GM19025 (cell line): ENCODE data around the gene TSPAN9.

ENCODE experiments used
- ATAC-seq: cut with Tn5 transposase; IDR thresholded peaks from one replicate; pipeline ENCODE4 v1.9.1; 2021; ENCODE audit warnings: mild to moderate bottlenecking, low read depth, moderate library complexity; ENCODE audit not compliant: unreplicated experiment

TSPAN9 gene

GRCh38 chr12:3261782-3262359 is 184.7 kb downstream of the TSPAN9 start:
- ATAC-seq, result no peak

DNA sequence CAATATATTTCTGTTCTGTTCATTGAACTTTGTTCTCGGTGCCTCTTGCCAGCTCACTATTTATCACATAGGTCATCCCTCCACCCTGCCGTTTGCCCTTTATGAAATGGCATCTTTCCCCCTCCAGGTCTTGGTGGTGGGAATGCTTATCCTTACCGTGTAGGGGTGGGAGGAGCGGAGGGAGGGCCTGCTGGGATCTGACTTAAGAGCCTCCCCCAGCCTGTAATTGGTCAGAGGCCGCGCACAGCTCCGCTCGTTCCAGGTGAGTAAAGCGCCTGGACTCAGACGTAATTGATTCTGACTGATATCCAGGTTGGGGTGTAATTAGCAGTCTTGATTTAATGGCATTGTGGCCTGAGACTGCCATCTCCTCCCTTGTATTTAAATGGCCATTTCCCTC is 185.3 kb downstream of the TSPAN9 start:
- no peak for ATAC-seq

GRCh38 chr12:3263282-3263681 is 186.1 kb downstream of the TSPAN9 start:
- ATAC-seq, result no peak

GRCh38 chr12:3263939-3264922 is 187.1 kb downstream of the TSPAN9 start:
- ATAC-seq, result no peak

GRCh38 chr12:3265406-3265805 is 188.2 kb downstream of the TSPAN9 start:
- no peak for ATAC-seq

DNA sequence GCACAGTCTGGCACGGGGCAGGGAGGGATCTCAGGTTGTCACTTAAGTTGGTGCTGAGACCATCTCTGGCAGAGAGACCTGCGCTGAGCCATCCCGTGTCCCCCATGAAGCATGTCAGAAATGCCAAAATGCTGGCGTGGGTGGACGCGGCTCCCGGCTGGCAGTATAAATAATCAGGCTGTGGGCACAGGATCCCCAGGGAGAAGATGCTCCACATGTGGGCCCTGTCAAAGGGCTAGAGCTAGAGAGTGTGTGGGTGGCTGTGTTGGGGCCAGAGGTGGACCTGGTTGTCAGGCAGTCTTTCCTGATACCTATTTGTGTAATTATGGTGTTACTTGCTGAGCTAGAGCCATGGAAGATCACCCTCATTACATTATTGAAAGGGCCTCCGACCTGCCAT is 189.5 kb downstream of the TSPAN9 start:
- no peak for ATAC-seq

DNA sequence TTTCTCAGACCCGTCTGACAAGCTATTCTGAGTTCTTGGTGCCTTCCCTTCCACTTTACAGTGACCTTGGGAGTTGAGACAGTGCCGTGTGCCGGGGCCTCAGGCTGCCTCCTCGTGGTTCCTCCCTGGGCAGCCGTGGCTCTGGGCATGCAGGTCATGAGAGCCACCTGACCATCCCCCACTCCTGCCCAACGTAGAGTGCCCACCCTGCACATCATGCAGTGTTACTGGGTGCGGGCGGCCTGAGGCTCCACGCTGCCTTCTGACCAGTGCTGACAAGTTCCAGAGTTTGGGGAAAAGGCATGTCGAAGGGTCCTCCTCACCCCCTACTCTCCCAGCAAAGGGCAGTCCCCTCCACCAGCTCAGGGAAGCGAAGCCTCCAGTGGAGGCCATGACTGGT is 190.5 kb downstream of the TSPAN9 start:
- no peak for ATAC-seq

- no peak for ATAC-seq
Measured at GRCh38 chr12:3269594-3269993, 192.4 kb downstream of the TSPAN9 start.

DNA sequence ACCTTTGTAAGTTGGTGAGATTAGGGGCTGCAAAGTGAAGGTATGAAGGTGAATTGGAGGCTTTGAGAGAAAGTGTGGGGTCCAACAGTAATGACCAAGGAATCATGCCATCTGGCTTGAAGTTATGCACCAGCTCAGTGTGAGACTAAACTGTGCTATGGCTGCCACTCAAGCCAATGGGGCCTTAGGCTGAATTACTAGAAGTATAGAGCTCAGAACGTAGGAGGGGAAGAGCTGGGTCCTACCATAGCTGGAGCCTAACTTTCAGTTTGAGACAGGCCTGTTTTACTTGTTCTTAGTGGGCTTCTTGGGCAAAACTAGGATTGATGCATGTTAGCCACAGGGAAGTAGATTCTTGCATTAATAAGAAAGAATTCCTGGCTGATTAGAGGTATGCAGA is 194.0 kb downstream of the TSPAN9 start:
- no peak for ATAC-seq

GRCh38 chr12:3271639-3272038 is 194.5 kb downstream of the TSPAN9 start:
- ATAC-seq, result no peak

GRCh38 chr12:3272958-3273357 is 195.8 kb downstream of the TSPAN9 start:
- ATAC-seq, result no peak

GRCh38 chr12:3273409-3273853 is 196.3 kb downstream of the TSPAN9 start:
- no peak for ATAC-seq

- no peak for ATAC-seq
Measured at GRCh38 chr12:3274664-3275063, 197.5 kb downstream of the TSPAN9 start.

DNA sequence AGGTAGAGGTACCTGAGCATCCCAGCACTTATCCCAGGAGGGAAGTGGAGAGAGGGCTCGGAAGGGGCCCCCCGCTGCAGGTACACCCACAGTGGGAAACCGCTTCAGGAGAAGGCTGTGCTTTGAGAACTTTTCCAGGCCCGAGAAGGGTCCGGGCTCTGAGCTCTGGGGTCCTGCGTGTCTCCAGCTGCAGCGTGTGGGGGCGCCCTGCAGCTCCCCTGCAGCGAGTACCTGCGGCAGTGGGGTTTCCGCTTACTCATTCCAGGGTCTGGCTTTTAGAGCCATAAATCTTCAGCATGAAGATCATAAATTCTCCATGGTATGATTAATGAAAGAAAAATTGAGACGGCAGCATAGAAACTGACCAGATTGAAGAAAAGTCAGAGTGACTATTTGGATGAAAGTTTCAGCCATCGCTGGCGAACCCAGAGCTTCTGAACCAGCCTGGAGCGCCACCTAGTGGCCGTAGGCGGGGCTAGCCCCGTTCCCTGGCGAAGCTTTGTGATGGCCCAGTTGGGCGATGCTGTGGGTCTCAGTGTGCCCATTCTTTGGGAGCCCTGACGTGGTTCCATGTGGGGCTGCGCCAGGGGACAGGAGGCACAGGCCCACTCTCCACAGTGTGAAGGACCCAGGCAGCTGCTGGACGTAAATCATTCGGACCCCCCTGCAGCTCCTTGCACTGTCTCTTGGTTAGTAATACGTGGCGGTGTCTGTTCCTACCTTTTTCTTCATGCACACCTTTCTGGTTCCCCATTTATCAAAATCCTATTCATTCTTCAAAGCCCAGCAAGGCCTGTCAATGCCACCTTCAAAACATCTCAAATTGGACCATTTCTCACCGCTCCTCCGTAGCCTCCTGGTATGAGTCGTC is 198.2 kb downstream of the TSPAN9 start:
- no peak for ATAC-seq

GRCh38 chr12:3276226-3276625 is 199.0 kb downstream of the TSPAN9 start:
- ATAC-seq, result no peak

DNA sequence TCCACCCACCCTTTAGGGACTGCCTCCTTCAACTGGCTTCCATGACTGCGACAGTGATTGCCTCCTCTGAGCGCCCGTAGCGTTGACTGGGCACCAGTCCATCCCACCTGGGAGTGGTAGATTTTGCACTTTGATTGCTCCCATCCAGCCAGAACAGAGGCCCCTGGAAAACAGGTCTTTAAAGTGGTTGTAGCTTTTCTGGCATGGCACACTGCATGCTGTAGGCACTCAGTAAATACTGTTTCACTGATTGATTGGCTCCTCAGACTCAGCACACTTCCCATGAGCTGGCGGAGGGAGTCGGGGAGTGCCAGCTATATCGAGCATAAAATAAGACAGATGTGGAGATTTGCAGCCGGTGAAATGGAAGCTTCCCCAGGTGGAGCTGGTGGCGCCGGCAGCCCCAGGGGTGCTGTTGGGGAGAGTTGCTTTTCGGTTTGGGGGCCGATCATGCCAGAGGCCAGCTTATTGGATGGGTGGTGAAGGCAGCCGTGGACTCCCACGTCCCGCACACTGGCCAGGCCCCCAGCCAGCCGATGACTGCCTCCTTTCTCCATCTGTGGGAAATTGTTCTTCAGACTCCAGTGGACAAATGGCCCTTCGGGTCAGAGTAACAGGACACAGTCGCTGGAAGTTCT is 200.2 kb downstream of the TSPAN9 start:
- ATAC-seq, result no peak

DNA sequence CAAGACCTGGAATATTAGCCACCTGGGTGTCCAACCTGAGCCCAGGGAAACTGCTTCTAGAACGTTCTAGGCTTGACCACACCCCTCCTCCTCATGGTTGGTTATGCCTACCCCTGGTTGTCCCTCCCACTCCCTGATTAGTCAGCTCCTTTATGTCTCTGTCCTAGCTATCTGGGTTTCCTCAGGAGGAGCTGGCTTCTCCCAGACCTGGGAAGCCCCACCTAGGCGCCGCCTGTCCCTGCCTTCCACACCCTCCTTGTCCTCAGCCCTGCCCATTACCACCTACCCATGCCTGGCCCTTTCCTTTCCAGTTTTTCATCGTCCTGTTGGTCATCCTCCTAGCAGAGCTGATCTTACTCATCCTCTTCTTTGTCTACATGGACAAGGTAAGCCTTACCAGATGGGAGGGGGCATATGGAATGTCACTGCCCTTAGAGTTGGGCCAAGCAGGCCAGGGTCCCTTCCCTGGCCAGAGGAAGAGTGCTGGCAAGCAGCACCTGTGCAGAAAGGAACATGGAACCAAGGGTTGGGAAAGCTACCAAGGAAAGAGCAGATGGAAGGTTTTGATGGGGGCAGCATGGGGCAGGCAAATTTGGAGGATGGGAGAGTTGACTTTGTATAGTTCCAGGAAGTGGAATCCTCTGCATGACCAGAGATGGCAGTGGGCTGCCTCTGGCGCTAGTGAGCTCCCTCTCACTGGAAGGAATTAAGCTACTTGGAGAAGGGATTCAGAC is 201.7 kb downstream of the TSPAN9 start:
- ATAC-seq, result no peak

GRCh38 chr12:3279415-3279780 is 202.2 kb downstream of the TSPAN9 start:
- no peak for ATAC-seq

GRCh38 chr12:3279832-3280231 is 202.7 kb downstream of the TSPAN9 start:
- ATAC-seq, result no peak

- no peak for ATAC-seq
Measured at GRCh38 chr12:3280967-3281366, 203.8 kb downstream of the TSPAN9 start.
